Colonic mucosa (tissue), 4 donors: ENCODE measurements around the gene DNAH10. TPM values are rescaled to one million over a fixed set of nuclear protein-coding genes. Genes with fewer than 3 reads are reported as not detected.

ENCODE experiments used
- DNase-seq: peaks from one replicate; pipeline ENCODE4 v3.0.0-alpha.2; 2020
- H3K27ac ChIP-seq: fragments of 200-600 bp; one replicate; pipeline ENCODE4 v1.8.0; 2021
- H3K27me3 ChIP-seq: fragments of 200-600 bp; one replicate; pipeline ENCODE4 v1.8.0; 2021
- H3K36me3 ChIP-seq: fragments of 200-600 bp; one replicate; pipeline ENCODE4 v1.8.0; 2021
- H3K4me1 ChIP-seq: fragments of 200-600 bp; one replicate; pipeline ENCODE4 v1.8.0; 2021; ENCODE audit warnings: mild to moderate bottlenecking
- H3K4me3 ChIP-seq: fragments of 200-600 bp; one replicate; pipeline ENCODE4 v1.8.0; 2021
- H3K9ac ChIP-seq, 2 donors: one replicate each; pipeline ENCODE4 v1.7.0; 2013; ENCODE audit warnings: control low read depth in 2 of 2, low read depth in 2 of 2, low read length in 2 of 2
- H3K9me3 ChIP-seq: fragments of 200-600 bp; one replicate; pipeline ENCODE4 v1.8.0; 2021
- CTCF ChIP-seq: fragments of 200-600 bp; IDR thresholded peaks from one replicate; pipeline ENCODE4 v1.8.0; 2022; ENCODE audit warnings: antibody characterized with exemption, mild to moderate bottlenecking
- intact Hi-C: fragments of 100-400 bp; cut with DNase I; formaldehyde crosslinking; loops from one replicate; pipeline ENCODE4 v1.14.1; 2022
- total RNA-seq, 2 donors: library from RNA; stranded (reverse); fragmentation: NEBNext Ultra II Directional in 1 of 2; extraction: Animal tissue kit (Norgen Biotek cat#: 25700) in 1 of 2; gene quantifications; one replicate each; pipeline ENCODE4 v1.2.1, GENCODE V29; 2021
- donor health status: healthy.
- donor health status: DM: no; HTN: no; CAD: no.
- donor health status: DM: no; HTN: no; CAD: no.

DNAH10 gene
- total RNA-seq, 2 donors from 2014 or later = 0.32 to 0.35 TPM

DNA sequence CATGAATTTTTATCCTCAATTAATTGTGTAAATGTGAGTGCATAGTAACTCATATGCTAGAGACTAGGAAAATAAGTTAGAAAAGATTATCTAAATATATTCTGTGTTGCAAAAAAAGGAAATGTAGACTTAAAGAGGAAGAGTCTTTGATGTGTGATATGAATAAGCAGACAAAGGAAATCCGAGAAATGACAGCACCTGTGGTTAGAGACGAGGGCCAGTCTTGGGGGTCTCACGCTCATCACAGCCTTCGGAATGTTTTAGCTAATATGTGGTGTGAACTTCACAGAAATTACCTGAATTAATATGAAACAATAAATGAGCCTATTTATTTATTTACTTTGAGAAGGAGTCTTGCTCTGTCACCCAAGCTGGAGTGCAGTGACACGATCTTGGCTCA is 38.3 kb upstream of the DNAH10 start:
- Histone ChIP-seq H3K9me3 (no peaks in the 10 kb centered on the region), H3K27ac (no peak overlapping the region), H3K27me3 (no peaks in the 10 kb centered on the region), H3K36me3 (peaks cover 6% of the 10 kb centered on the region), H3K4me1 (no peaks in the 10 kb centered on the region), H3K4me3 (no peak overlapping the region), H3K9ac (no peak overlapping the region)
- no peak for TF ChIP-seq CTCF
- intact Hi-C loops = no loop called here
- DNase-seq = no peak

GRCh38 chr12:123726244-123726643 is 35.9 kb upstream of the DNAH10 start:
- no peak for TF ChIP-seq CTCF
- H3K4me3 ChIP-seq = no peak overlapping the region
- H3K4me1 ChIP-seq = no peaks in the 10 kb centered on the region
- no peak for DNase-seq
- intact Hi-C loops = no loop called here
- H3K27me3 ChIP-seq = no peaks in the 10 kb centered on the region
- peaks cover 6% of the 10 kb centered on the region for H3K36me3 ChIP-seq
- H3K9me3 ChIP-seq = no peaks in the 10 kb centered on the region
- no peak overlapping the region for H3K27ac ChIP-seq
- H3K9ac ChIP-seq = no peak overlapping the region

- Histone ChIP-seq H3K4me3 (no peak overlapping the region), H3K9ac (no peak overlapping the region), H3K27me3 (no peaks in the 10 kb centered on the region), H3K27ac (no peak overlapping the region), H3K4me1 (no peaks in the 10 kb centered on the region), H3K9me3 (no peaks in the 10 kb centered on the region), H3K36me3 (peaks cover 6% of the 10 kb centered on the region)
- intact Hi-C loops = no loop called here
- no peak for DNase-seq
- no peak for TF ChIP-seq CTCF
Observed at GRCh38 chr12:123726962-123727361, 35.1 kb upstream of the DNAH10 start.

- intact Hi-C loops = no loop called here
- H3K9ac ChIP-seq = no peak overlapping the region
- peaks cover 6% of the 10 kb centered on the region for H3K36me3 ChIP-seq
Observed at GRCh38 chr12:123727878-123728277, 34.2 kb upstream of the DNAH10 start.

DNA sequence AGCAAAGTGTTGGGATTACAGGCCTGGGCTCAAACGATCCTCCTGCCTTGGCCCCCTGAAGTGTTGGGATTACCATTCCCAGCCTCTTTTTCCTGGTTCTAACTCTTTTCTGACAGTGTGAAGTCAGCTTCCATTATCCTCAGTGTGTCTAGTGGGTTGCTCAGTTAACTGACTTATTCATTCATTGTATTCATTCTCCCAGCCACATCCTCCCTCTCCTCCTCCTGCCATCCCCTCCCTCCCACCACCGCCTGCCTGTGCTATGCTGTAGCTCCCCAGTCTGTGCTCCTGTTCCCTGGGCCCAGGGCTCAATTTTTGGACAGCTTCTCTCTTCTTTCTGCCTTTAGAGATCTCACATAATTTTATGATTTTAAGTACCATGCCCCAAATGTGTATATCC is 30.5 kb upstream of the DNAH10 start:
- Histone ChIP-seq H3K4me3 (no peak overlapping the region), H3K9ac (no peak overlapping the region), H3K27ac (no peak overlapping the region), H3K27me3 (no peaks in the 10 kb centered on the region), H3K4me1 (no peaks in the 10 kb centered on the region), H3K36me3 (no peaks in the 10 kb centered on the region), H3K9me3 (no peaks in the 10 kb centered on the region)
- TF ChIP-seq CTCF = no peak
- no peak for DNase-seq
- intact Hi-C loops = no loop called here

More at GRCh38 chr12:123727878-123728277, 34.2 kb upstream of the DNAH10 start:
- Histone ChIP-seq H3K27me3 (no peaks in the 10 kb centered on the region), H3K9me3 (no peaks in the 10 kb centered on the region), H3K4me3 (no peak overlapping the region), H3K4me1 (no peaks in the 10 kb centered on the region), H3K27ac (no peak overlapping the region)
- no peak for DNase-seq
- TF ChIP-seq CTCF = no peak

- Histone ChIP-seq H3K9me3 (no peaks in the 10 kb centered on the region), H3K27me3 (no peaks in the 10 kb centered on the region), H3K4me1 (no peaks in the 10 kb centered on the region), H3K36me3 (no peaks in the 10 kb centered on the region), H3K9ac (no peak overlapping the region), H3K4me3 (no peak overlapping the region), H3K27ac (no peak overlapping the region)
- intact Hi-C loops = no loop called here
- DNase-seq = no peak
- no peak for TF ChIP-seq CTCF
Observed at GRCh38 chr12:123732251-123732650, 29.9 kb upstream of the DNAH10 start.
